HepG2 (cell line): ENCODE measurements around the gene VILL. TPM values are rescaled to one million over a fixed set of nuclear protein-coding genes. Genes with fewer than 3 reads are reported as not detected.

Experiments
- ATAC-seq: fragments of 200-7000 bp; cut with Tn5 transposase; 3 replicates; pipeline ENCODE4 v1.9.1; 2020; ENCODE audit warnings: mild to moderate bottlenecking, moderate library complexity
- BruUV-seq: library from RNA; stranded (reverse); fragments of 400-500 nt; replicated peaks from 2 replicates; lab custom pipeline; 2021; lab: Mats Ljungman, UMichigan
- CTCF ChIA-PET: fragments of 300-600 bp; formaldehyde crosslinking; extraction: SDS; loops from one replicate; lab custom pipeline; 2021; ENCODE audit warnings: low total read pairs, inconsistent platforms, low intra/inter-chr PET ratio; lab: Yijun Ruan, JAX
- POLR2A ChIA-PET: fragments of 350-600 bp; sonication (Branson Sonifier 250); formaldehyde crosslinking; loops from one replicate; lab custom pipeline; 2020; ENCODE audit warnings: antibody characterized with exemption, inconsistent platforms; lab: Yijun Ruan, JAX
- DNase-seq: peaks from one replicate; pipeline ENCODE4 v3.0.0-alpha.2; 2015; ENCODE audit warnings: low spot score
- FAIRE-seq: peaks from 3 replicates; lab custom pipeline; 2011; peaks lifted over from hg19 to GRCh38; lab: Jason Lieb, UNC
- H2AFZ ChIP-seq: one replicate; pipeline ENCODE4 v1.6.1; 2011; ENCODE audit warnings: low read length, inconsistent platforms
- H3K27ac ChIP-seq: fragments of 300-600 bp; 3 replicates; pipeline ENCODE4 v1.8.0; 2011; ENCODE audit warnings: mixed run types, mild to moderate bottlenecking, mixed read lengths, low read length, inconsistent platforms; ENCODE audit not compliant: insufficient read depth; ENCODE audit errors: extremely low read length
- H3K27me3 ChIP-seq, 2 experiments: fragments of 200-600 bp in 1 of 2; 2 replicates in 1 of 2; 3 replicates in 1 of 2; pipeline versions ENCODE4 v1.6.0 to v1.8.0; 2011; ENCODE audit warnings: low read length in 2 of 2, mild to moderate bottlenecking in 2 of 2, moderate library complexity in 2 of 2, inconsistent platforms in 1 of 2; ENCODE audit not compliant: insufficient read depth in 2 of 2, control insufficient read depth in 1 of 2
- H3K36me3 ChIP-seq, 2 experiments: fragments of 200-600 bp in 1 of 2; replicated peaks in 1 of 2; 2 replicates in 1 of 2; 3 replicates in 1 of 2; pipeline versions ENCODE4 v1.5.1 to v1.8.0; 2011; ENCODE audit warnings: low read length in 2 of 2, inconsistent platforms in 1 of 2; ENCODE audit not compliant: insufficient read depth in 2 of 2, control insufficient read depth in 1 of 2
- H3K4me1 ChIP-seq: 2 replicates; pipeline ENCODE4 v1.5.1; 2012; ENCODE audit warnings: low read length, inconsistent platforms; ENCODE audit not compliant: insufficient read depth
- H3K4me2 ChIP-seq: 2 replicates; pipeline ENCODE4 v1.6.0; 2011; ENCODE audit warnings: low read depth, low read length, inconsistent platforms
- H3K4me3 ChIP-seq, 3 experiments: fragments of 200-600 bp in 1 of 3; sonication (generic), shearing (Covaris generic) in 1 of 3; replicated peaks in 1 of 3; 2 replicates each; pipeline ENCODE4 v1.5.1; 2011 to 2016; ENCODE audit warnings: low read length in 3 of 3, inconsistent platforms in 2 of 3, low read depth in 2 of 3, mild to moderate bottlenecking in 2 of 3, control low read depth in 1 of 3, mixed read lengths in 1 of 3; ENCODE audit not compliant: insufficient read depth in 1 of 3
- H3K79me2 ChIP-seq: one replicate; pipeline ENCODE4 v1.6.1; 2011; ENCODE audit warnings: low read length, inconsistent platforms; ENCODE audit not compliant: insufficient read depth
- H3K9ac ChIP-seq: 2 replicates; pipeline ENCODE4 v1.6.0; 2011; ENCODE audit warnings: mild to moderate bottlenecking, low read depth, low read length, inconsistent platforms; ENCODE audit not compliant: insufficient read depth
- H3K9me3 ChIP-seq: 2 replicates; pipeline ENCODE4 v1.5.1; 2012; ENCODE audit warnings: mild to moderate bottlenecking, low read length
- H4K20me1 ChIP-seq: 2 replicates; pipeline ENCODE4 v1.6.0; 2011; ENCODE audit warnings: inconsistent platforms, mild to moderate bottlenecking, low read length, moderate library complexity; ENCODE audit not compliant: insufficient read depth
- CC2D1A ChIP-seq: sonication (generic); formaldehyde crosslinking; IDR thresholded peaks from 2 replicates; pipeline ENCODE4 v1.8.1; 2023; ENCODE audit warnings: mild to moderate bottlenecking, missing genetic modification reagents
- FOSL2 ChIP-seq: sonication (generic); formaldehyde crosslinking; IDR thresholded peaks from 2 replicates; pipeline ENCODE4 v1.4.0; 2020; ENCODE audit warnings: missing genetic modification reagents
- KDM1A ChIP-seq: IDR thresholded peaks from 2 replicates; pipeline ENCODE4 v1.6.1; 2016; ENCODE audit warnings: missing compliant biosample characterization
- NCOA5 ChIP-seq: sonication (generic); formaldehyde crosslinking; IDR thresholded peaks from 2 replicates; pipeline ENCODE4 v1.4.0; 2020; ENCODE audit warnings: missing genetic modification reagents
- RXRB ChIP-seq: IDR thresholded peaks from 2 replicates; pipeline ENCODE4 v1.6.1; 2016; ENCODE audit warnings: borderline replicate concordance, missing genetic modification reagents, missing compliant biosample characterization
- SALL1 ChIP-seq: sonication (generic); formaldehyde crosslinking; IDR thresholded peaks from 2 replicates; pipeline ENCODE4 v1.8.0; 2022; ENCODE audit warnings: mild to moderate bottlenecking, missing genetic modification reagents
- TFAP4 ChIP-seq: sonication (generic); IDR thresholded peaks from 2 replicates; pipeline ENCODE4 v1.6.1; 2016; ENCODE audit warnings: low read depth, borderline replicate concordance
- TGIF2 ChIP-seq: IDR thresholded peaks from 2 replicates; pipeline ENCODE4 v1.6.1; 2016; ENCODE audit warnings: control low read depth, missing compliant biosample characterization
- ZBTB33 ChIP-seq: sonication (generic); formaldehyde crosslinking; IDR thresholded peaks from 2 replicates; pipeline ENCODE4 v1.4.0; 2020; ENCODE audit warnings: missing genetic modification reagents
- ZFAT ChIP-seq: sonication (generic); formaldehyde crosslinking; conservative IDR thresholded peaks from 2 replicates; pipeline ENCODE4 v1.8.1; 2023; ENCODE audit warnings: missing genetic modification reagents, inconsistent platforms
- ZMYM3 ChIP-seq: sonication (generic); formaldehyde crosslinking; IDR thresholded peaks from 2 replicates; pipeline ENCODE4 v1.5.1; 2020; ENCODE audit warnings: mild to moderate bottlenecking, missing genetic modification reagents
- ZNF101 ChIP-seq: sonication (generic); formaldehyde crosslinking; IDR thresholded peaks from 2 replicates; pipeline ENCODE4 v1.4.0; 2020; ENCODE audit warnings: mild to moderate bottlenecking, low read depth, missing genetic modification reagents, borderline replicate concordance
- ZNF768 ChIP-seq: sonication (generic); formaldehyde crosslinking; IDR thresholded peaks from 2 replicates; pipeline ENCODE4 v1.4.0; 2020; ENCODE audit warnings: missing genetic modification reagents
- WGBS: methylation state at CpG from one replicate; pipeline ENCODE4 v1.1.6; 2017; ENCODE audit warnings: low lambda C conversion rate; 5-methylcytosine and 5-hydroxymethylcytosine counted together
- in situ Hi-C: cut with HindIII; loops from 2 replicates; pipeline ENCODE4 v1.10.0; 2017; ENCODE audit warnings: low pct_unique_long_range_greater_than_20kb; ENCODE audit not compliant: extremely low pct_ligation_motif_present
- intact Hi-C: fragments of 100-400 bp; cut with micrococcal nuclease; formaldehyde crosslinking; loops from one replicate; pipeline ENCODE4 v1.10.0; 2022; ENCODE audit not compliant: unreplicated experiment
- polyA plus RNA-seq, 8 experiments: library from polyadenylated mRNA; depleted of rRNA in 3 of 8; stranded (reverse) in 7 of 8; unstranded in 1 of 8; fragments of >200 nt; fragmentation: Illumina TruSeq in 4 of 8; extraction: Trizol in 4 of 8; gene quantifications; 2 replicates each; pipeline versions ENCODE4 v1.2.1 to v1.2.3, GENCODE V29; 2011 to 2016; ENCODE audit warnings: low read depth in 4 of 8, missing spikeins in 1 of 8, mixed read lengths in 1 of 8; ENCODE audit not compliant: insufficient read depth in 1 of 8
- total RNA-seq, 5 experiments: library from RNA; depleted of rRNA; stranded (reverse); fragments of >200 nt; fragmentation: Illumina TruSeq; extraction: Trizol; gene quantifications; 2 replicates each; pipeline ENCODE4 v1.2.3, GENCODE V29; 2016; ENCODE audit warnings: low read depth in 1 of 5

VILL gene
- total and polyA plus RNA-seq, 2 of the 13 experiments (the other 11 are each of a cell fraction or from before 2014, with no cell fraction given), result 3.2 to 5.3 TPM

- Histone ChIP-seq H3K79me2 (no peaks in the 10 kb centered on the region), H4K20me1 (no peaks in the 10 kb centered on the region), H3K4me1 (peaks cover 74% of the 10 kb centered on the region), H3K4me2 (peak overlapping the region; percentile 43), H3K4me3 (no peak overlapping the region), H2AFZ (no peak overlapping the region), H3K27me3 (peaks cover 1 to 13% of the 10 kb centered on the region in 2 experiments; a peak in 4 of 5 replicates), H3K36me3 (peaks cover 3 to 10% of the 10 kb centered on the region in 2 experiments; a peak in 3 of 5 replicates), H3K9ac (no peak overlapping the region), H3K27ac (no peak overlapping the region), H3K9me3 (no peaks in the 10 kb centered on the region)
- DNase-seq (no peak), ATAC-seq (no peak; the same call in 2 of the 3 replicates), FAIRE-seq (no peak)
- CTCF ChIA-PET, result no interaction called here
- in situ Hi-C loops, result no loop called here
- POLR2A ChIA-PET, result interaction anchor here (1.0 kb wide), 1 partner anchor 9 kb away, joined by 3 read pairs; no protein-coding TSS in a partner anchor
- TF ChIP-seq CC2D1A (CRISPR knock-in tag) (no peak), TGIF2 (CRISPR knock-in tag) (no peak), TFAP4 (peak; percentile 16; the same call in 1 of the 2 replicates), NCOA5 (CRISPR knock-in tag) (no peak), ZNF768 (CRISPR knock-in tag) (peak; percentile 69), ZMYM3 (CRISPR knock-in tag) (peak; percentile 47; the same call in 1 of the 2 replicates), FOSL2 (CRISPR knock-in tag) (peak; percentile 65), SALL1 (CRISPR knock-in tag) (0 out of 2 replicates have a peak, but pooled peaks have one; percentile 17), KDM1A (CRISPR knock-in tag) (peak; percentile 22; the same call in 1 of the 2 replicates), ZNF101 (CRISPR knock-in tag) (peak; percentile 52; the same call in 1 of the 2 replicates), ZBTB33 (CRISPR knock-in tag) (peak; percentile 85), ZFAT (CRISPR knock-in tag) (no peak), RXRB (CRISPR knock-in tag) (no peak)
- no TSS peak for BruUV-seq
- intact Hi-C loops, result no loop called here
- WGBS, result 24% methylated on average over 7 of the region's 7 CpGs
Measured at GRCh38 chr3:37987751-37988179, 2.8 kb upstream of the VILL start.
